ELR (cell line): ENCODE measurements around the gene NAA60.

Source experiments
- DNase-seq: peaks from one replicate; pipeline ENCODE4 v3.0.0-alpha.2; 2015; ENCODE audit warnings: low read depth

NAA60 gene

DNA sequence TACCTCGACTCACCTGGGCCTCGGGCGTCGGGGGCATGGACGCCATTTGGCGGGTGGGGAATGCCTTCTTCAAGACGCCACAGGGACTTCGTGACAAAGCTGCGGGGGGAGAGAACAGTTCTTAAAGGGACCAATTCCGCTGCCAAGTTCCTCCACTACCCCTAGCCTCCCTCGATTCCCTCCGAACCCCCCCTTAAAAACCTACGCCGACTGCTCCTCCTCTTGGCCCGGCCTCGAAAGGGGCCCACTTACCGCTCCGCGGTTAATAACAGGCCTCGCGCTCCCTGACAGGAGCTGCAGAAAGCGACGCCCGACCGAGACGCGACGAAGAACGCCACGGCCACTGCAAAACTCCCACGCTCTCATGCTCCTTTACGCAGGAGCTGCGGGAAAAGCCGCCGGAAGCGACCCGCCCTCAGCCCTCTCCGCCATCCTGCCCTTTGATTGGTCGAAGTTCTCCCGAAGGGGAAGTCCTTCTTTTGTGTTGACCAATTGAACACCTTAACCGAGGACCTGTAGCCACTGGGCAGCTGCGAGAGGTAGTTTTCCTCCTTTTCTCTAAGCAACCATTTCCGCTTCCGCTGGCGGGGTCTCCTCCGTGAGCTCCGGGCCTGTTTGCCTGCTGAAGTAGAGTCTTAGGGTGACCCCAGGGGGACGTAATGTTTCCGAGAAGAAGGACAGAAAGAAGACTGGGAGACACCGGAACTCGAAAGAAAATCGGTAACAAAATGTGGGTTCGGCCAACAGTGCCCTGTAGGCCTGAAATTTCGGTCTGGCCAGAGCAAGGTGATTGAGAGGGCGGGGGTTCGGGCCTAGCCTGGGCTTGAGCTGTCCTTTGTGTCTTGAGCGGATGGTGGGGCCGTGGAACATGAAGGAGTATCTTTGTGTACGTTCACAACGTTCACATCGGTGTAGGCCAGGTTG is at the start of gene NAA60, which contains the start of gene ZNF597:
Gene NAA60 (plus strand): TSS at position 573 of the 924 bp plus-strand sequence. CDS start 32,548 bp downstream, outside the sequence.
Gene ZNF597 (minus strand): TSS at position 397 of the 924 bp plus-strand sequence. CDS start 351 bp downstream, at position 46.
- DNase-seq, result peak; percentile 90

DNA sequence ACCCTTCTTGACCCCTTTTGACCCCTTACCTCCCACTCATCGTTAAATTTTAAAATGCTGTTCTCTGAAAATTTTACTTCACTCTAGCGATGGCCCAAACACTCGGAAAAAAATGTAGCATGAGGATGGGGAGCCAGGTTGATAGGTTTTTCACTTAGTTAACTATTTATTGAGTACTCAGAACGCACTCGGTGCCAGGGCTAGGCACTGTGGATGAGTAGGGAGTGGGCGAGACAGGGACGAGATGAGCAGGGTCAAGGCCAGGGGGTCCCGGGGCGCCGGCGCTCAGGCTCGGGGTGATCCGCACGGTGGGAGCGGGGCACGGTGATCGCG is 43.1 kb upstream of the NAA60 start:
- no peak for DNase-seq

DNA sequence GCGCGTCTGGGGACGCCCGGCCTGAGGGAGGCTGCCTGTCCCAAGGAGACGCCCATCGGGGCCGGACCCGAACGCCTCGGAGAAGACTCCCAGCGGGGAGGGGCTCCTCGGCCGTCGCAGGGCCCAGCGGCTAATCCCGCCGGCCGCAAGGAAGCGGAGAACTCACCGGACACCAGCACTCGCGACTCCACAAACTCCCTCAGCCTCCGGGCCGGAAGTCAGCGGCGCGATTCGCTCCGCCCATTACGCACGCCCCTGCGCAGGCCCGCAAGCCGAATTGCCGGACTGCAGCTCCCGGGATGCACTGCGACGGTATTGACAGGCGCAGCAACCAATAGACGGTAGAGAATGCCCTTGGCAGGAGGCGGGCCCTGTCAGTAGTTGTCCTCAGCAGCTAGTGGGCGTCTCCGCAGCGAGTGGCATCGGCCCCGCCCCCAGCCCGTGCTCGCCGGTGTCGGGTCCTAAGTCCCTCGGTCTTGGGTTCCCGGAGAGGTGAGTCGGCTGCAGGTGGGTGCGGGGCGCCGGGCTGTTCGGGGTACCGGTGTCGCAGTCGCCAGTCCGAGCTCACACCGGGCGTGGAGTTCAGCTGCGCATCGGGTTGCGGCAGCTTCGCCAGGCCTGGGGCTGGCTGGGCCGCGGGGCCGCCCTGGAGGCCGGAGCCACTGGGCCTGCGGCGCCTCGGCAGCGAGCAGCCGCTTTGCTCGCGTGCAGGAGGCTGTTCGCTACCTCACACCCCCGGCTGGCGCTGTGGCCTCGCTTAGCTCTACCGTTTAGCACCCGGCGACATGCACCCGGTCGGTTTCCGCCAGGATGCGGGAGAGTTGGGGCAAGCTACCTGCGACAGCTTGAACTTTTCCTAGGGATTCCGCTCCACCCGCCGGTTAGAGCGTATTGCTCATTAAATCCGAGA is 42.4 kb upstream of the NAA60 start, which contains the start of the genes ZNF174 and ZSCAN32:
Gene ZNF174 (plus strand): TSS at position 437 of the 910 bp plus-strand sequence. CDS start 790 bp downstream, outside the sequence.
Gene ZSCAN32 (minus strand): TSS at position 226 of the 910 bp plus-strand sequence. CDS start 3,447 bp downstream, outside the sequence.
- peak; percentile 98 for DNase-seq

DNA sequence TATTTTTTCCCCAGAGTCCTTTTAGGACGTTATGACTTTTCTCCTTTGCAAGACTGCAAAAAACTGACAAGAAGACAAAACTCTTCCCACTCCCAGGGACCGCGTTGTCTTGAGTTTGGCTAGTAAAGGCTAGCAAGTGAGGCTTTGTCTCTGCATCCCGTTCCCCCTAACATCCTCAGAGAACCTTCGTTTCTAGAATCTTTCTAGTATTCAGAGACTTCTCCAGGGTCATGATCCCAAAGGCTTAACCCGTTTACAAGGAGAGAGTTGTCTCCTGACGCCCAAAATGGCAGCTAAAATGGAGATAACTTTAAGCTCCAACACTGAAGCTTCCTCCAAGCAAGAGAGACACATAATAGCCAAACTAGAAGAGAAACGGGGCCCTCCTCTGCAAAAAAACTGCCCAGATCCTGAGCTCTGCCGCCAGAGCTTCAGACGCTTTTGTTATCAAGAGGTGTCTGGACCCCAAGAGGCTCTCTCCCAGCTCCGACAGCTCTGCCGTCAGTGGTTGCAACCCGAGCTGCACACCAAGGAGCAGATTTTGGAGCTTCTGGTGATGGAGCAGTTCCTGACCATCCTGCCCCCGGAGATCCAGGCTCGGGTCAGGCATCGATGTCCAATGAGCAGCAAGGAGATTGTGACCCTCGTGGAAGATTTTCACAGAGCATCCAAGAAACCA is 41.6 kb upstream of the NAA60 start:
- peak; percentile 18 for DNase-seq

DNA sequence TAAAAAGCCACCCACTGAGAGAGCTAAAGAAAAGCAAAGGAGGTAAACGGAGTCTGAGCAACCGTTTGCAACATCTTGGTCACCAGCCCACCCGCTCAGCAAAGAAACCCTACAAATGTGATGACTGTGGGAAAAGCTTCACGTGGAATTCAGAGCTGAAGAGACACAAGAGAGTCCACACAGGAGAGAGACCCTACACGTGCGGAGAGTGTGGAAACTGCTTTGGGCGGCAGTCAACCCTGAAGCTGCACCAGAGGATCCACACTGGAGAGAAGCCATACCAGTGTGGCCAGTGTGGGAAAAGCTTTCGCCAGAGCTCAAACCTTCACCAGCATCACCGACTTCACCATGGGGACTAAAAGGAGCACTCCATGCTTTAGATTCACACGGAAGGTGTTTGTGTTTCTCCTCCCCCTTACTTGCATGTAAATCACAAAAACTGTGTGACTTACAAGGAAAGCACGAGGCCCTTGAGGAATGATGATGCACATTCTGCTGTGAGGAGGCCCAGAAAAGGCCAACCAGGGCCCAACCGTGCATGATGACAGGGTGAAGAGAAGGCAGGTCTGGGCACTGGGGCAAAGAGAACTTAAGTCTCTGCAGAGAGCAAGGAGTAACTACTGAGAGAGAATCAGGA is 34.8 kb upstream of the NAA60 start:
- no peak for DNase-seq

DNA sequence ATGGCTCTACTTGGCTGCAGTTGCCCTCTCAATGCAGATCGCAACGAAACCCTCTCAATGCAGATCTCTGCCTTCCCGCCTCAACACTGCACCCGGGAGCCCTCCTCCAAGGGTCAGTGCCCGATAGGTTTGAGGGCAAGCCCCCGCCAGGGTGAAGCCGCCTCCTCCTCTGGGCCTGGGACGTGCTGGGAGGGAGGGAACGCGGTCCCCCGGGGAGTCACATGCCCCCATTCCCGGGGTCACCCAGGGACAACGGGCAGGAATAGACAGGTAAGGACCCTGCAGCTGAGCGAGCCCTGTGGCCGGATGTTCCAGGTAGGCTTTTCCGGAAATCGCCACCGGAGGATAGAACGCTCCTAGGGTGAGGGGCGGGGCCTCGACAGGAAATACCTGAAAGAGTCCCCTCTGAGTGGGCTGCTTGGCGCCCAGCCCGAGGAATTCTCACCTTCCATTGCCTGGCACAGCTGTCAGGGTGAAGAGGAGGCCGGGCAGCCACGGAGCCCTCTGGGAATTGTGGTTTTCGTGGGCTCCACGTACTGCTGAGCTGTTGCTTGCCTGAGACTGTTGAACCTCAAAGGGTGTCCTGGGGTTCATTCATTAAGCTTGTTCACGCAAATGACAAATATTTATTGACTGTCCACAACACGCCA is 29.6 kb upstream of the NAA60 start:
- DNase-seq, result no peak

DNA sequence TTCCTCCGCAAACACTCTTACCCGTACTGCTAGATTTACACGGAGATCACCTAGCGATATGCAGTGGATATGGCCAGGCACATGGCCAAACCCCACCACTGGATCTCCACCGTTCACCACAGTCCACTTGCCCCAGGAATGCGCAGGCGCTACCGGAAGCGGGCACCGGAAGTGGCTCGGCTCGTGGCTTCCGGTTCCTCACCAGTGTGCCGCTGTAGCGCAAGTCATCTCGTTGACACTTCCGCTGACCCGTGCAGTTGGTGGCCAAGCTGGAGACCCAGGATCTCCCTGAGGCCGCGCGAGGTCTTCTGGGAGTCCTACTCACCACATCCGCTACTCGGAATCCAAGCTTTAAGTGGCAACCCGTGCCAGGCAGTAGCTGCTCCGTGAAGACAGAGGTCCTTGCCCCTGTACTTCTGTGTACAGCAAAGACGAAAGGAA is 11.7 kb upstream of the NAA60 start:
- DNase-seq, result no peak

DNA sequence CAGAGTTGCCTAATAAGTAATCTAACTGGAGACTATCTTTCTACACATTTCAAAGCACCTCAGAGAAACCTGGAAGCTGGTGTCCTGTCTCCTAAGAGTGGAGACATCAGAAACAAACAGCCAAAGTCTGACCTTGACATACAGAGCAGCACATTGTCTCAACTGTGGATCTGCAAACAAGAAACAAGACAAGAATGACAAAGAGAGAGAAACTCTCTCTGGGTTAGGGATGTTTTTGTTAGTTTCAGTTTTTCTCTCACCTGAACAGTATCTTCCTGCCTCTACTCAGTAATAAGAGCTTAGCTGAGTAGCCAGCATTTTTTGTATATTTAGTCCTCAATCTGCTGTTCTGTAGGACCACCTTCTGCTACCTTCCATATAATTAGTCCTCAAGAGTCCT is 9.1 kb upstream of the NAA60 start:
- no peak for DNase-seq

DNA sequence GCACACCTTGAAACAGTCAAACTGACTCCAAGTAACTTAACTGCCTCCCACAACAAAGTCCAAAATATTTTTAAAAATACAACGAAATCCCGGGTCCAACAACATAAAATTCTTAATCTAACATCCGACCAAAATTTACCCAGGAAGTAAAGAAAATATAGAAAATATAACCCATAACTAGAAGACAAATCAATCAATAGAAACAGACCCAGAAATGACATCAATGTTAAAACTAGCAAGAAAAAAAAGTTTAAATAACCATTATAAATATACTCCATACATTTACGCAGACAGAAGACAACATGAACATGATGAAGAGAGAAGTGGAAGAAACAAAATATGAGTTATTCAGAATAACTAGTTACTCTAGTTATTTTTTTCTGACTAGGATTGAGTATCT is 3.8 kb upstream of the NAA60 start:
- no peak for DNase-seq

DNA sequence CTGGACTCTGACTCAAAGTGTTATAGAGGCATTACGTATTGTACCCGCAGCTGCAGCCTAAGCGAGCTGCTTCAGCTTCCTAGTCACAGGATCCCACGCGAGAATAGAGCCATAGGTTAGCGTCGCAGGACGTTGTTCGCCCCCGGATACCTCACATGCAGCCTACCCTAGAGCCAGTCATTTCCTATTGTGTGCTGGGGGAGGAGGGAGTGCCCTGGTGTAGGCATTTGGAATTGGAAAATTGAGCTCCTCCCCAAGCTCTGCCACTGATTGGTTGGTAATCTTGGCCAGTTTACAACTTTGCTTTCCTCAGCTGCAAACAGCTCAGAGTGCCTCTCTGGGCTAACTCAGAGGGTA is 530 bp downstream of the NAA60 start:
- peak; percentile 76 for DNase-seq

DNA sequence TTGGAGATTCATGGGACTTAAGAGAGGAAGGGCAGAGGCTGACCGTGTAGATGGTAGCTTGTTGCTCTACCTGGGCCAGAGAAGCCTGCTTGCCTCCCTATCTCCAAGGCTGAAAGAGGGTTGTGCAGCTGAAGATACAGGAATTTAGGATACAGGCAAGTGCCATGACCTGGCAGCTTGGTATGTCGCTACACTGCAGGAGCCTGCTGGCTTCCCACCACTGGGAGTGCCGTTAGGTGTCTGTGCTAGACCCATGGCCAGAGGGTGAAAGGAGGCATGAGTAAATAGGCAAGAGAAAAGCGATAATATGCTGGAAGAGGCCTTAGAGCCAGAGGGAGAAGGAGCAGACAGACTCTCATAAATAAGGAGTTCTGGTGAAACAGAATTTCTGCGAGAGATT is 10.6 kb downstream of the NAA60 start:
- DNase-seq, result peak; percentile 41

DNA sequence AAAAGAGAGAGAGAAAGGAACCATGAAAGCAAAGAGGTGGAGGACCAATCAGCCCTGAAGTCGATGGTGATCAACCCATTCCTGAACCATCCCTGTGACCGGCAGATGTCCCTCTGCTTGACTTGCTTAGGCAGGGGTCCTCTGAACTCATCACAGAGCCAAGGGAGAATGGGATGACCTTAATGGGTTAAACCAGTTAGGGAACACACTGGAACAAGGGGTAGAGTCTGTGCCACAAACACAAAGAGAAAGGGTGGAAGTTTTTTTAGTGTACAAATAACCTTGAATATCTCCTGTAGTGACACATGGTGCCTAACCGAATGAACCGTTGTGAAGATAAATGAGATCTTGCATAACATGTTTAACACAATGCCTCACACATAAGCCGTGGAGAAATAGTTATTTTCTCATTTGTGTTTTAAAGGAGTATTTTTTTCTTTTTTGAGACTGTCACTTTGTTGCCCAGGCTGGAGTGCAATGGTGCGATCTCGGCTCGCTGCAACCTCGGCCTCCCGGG is 11.2 kb downstream of the NAA60 start:
- DNase-seq, result no peak

DNA sequence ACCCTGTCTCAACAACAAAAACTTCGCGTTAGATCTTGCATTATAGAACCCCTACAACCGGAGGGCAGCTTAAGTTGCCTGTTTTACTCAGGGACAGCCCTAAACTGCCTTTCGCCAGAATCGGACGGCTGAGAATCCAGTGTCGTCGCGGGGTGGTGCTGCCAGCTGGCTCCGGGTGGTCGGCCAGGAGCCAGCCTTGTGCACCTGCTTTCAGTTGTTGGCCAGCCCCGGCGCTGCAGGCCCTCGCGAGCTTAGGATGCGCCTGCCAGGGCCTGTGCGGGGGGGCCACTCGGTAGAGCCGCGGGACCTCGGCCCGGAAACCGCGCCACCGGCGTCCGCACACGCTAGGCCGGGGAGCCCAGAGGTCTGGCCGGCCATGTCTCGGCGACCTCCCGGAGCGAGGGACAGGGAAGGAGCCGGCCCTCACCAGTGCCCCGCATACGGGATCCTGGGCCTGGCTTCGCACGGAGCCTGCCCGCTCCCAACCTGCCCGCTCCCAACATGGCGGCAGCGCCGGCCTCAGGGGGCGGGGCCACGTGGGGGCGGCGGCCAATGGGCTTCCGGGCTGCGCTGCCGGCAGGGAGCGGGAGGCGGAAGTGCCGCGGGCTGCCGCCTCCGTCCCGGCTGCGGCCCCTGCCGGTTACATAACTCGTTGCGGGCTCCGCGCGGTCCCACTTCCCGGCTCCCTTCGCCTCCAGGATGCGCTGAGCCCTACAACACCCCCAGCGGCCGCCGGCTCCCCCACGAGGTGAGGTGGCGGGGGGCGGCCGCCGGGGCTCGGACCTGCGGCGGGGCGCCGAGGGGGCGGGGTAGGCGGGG is 14.2 kb downstream of the NAA60 start:
- DNase-seq, result peak; percentile 89

DNA sequence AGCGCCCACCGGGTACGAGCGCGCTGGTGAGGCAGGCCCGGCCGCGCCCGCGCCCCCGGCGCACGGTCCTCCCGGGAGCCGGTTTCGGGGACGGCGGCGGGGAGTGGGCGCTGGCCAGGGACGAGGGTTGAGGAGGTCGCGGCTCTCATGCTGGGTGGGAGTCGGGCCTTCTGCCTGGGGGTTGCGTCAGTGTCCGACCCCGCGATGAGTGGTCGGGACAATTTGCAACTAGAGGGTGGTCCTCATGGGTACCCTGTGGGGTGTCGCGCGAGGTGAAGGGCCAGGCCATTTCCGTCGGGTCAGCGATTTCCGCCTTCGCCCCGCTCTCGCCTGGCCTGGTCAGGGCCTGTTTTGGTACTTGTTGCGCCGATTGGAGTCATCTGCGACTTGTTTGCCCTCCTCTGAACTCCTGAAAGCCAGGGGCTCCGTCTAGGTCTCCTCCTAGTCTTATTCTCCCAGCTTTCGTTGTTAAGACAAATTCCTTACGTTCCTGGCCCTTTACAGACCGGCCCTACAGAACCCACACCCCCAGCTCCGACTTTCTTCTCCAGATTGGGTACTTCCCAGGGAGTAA is 14.9 kb downstream of the NAA60 start:
- peak; percentile 55 for DNase-seq

DNA sequence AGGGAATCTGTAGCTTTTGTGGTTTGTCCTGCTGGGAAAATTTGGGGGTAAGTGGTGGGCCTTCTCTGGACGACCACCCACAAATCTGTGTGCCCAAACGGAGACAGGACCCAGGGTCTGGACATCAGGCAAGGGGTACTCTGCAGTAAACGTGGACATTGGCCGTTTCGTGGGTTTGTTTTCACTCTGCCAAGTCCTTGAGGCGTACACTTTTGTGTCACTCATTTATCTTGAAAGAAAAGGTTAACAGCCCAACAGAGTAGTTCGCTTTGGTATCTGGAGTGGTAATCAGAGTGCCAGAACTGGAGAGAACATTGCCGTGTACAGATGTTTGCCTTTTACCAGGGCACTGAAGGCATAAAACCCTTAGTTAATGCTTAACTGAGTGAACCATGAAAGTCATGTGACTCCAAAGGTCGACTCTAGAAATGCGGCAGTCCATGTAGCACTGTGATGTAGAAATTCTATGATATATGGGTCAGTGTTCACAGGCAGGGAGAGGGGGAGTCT is 15.4 kb downstream of the NAA60 start:
- DNase-seq, result peak; percentile 14

DNA sequence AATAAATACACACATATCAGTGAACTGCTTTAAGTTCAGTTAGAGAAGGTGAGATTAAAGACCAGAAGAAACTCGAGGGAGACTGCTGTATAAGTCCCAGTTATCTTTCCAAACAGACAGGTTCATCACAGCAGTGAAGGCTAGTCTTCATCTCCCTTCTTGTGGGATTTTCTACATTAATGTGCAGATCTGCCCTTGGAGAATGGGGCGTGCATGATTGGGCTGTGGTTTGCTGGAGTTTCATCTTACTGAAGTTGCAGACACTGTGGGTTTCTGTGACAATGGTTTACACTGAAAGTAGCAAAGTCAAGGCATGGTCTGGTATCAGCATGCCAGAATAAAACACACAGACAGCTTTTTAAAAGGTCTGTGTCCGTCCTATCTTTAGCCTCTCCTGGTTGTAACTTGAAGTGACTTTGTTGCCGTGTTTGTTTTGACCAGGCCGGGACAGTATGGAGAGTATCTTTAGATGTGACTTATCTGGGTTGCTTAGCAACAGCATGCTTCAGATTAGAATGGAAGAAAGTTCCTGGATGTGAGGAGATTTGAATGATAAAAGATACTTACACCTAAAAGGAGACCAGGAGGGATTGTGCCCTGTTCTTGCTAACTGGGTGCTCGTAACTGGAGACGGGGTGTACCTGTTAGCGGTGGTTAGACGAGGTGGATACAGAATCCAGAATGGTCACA is 16.1 kb downstream of the NAA60 start:
- peak; percentile 24 for DNase-seq

DNA sequence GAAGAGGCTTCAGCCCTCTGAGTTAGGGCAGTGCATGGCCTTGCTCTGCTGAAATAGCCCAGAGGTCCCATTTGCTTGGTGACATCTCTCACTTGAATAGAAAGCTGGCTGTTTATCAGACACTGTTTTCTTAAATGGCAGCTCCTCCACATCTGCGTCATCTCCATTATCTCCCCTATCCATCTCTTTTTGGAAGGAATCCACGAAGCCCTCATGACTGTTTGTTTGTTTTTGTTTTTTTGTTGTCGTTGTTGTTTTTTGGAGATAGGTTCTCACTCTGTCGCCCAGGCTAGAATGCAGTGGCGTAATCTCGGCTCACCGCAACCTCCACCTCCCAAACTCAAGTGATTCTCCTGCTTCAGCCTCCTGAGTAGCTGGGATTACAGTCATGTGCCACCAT is 16.6 kb downstream of the NAA60 start:
- no peak for DNase-seq

DNA sequence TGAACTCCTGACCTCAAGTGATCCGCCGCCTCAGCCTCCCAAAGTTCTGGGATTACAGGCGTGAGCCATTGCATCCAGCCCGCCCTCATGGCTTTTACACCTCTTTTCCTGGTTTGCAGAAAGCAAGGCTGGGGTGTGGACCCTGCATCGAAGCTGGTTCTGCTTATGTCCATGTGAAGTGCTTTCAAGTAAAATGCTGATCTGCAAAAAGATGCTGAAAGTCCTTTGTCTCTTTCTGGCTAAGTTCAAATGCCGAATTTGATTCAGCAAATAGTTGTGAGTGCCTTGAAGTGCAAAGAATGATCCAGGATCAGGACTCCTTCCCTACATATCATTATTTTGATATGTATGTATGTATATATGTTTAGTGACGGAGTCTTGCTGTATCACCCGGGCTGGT is 17.1 kb downstream of the NAA60 start:
- no peak for DNase-seq

DNA sequence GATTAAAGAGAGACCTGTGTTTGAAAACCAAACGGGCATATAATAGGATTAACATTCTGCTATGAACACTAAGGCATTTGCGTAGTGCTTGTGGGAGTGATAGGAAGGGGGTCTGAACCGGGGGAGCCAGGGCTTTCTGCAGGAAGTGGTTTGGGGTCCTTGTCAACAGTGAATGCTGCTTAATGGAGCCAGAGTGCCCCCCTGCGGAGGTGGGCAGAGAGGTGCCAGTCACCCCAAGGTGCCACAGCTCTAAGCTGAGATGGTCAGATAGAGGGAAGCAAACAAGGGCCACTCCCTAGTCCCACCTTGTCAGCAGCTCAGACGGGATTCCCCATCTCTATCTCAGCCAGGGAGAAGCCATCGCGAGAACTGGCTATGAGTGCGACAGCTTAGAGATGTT is 17.7 kb downstream of the NAA60 start:
- no peak for DNase-seq
